Measurements from ENCODE around the gene POLR2I.

DNA sequence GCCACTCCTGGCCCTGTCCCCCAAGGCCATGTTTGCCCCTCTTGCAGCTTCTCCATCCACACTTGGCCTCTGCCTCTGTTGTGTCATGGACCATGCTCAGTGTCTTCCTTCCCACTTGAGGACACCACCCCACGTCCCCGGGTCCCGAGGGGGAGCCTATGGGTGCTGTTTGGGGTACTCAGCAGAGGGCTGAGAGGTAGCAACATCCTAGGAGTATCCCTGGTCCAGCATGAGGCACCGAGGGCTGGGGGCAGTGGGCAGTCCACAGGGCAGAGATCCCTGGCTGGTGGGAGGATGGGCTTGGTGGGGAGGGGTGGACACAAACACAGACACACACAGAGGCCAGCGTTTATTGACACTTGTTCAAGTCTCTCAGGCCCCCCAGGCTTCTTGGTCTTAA lies 35.9 kb upstream of the POLR2I start:
- TF ChIP-seq, protein P1, sequence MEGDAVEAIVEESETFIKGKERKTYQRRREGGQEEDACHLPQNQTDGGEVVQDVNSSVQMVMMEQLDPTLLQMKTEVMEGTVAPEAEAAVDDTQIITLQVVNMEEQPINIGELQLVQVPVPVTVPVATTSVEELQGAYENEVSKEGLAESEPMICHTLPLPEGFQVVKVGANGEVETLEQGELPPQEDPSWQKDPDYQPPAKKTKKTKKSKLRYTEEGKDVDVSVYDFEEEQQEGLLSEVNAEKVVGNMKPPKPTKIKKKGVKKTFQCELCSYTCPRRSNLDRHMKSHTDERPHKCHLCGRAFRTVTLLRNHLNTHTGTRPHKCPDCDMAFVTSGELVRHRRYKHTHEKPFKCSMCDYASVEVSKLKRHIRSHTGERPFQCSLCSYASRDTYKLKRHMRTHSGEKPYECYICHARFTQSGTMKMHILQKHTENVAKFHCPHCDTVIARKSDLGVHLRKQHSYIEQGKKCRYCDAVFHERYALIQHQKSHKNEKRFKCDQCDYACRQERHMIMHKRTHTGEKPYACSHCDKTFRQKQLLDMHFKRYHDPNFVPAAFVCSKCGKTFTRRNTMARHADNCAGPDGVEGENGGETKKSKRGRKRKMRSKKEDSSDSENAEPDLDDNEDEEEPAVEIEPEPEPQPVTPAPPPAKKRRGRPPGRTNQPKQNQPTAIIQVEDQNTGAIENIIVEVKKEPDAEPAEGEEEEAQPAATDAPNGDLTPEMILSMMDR (conservative IDR thresholded peaks at IDR 0.05 in 1 of 2, IDR thresholded peaks at IDR 0.05 in 1 of 2; ENCODE audit: extremely low read depth in 1 of 2, insufficient read depth in 1 of 2, low read depth in 1 of 2, low read length in 2 of 2): no peak
- TF ChIP-seq EZH2 (IDR thresholded peaks at IDR 0.05; ENCODE audit: borderline replicate concordance, low read length): no peak
